ENCODE data around the gene GALNT14.

DNA sequence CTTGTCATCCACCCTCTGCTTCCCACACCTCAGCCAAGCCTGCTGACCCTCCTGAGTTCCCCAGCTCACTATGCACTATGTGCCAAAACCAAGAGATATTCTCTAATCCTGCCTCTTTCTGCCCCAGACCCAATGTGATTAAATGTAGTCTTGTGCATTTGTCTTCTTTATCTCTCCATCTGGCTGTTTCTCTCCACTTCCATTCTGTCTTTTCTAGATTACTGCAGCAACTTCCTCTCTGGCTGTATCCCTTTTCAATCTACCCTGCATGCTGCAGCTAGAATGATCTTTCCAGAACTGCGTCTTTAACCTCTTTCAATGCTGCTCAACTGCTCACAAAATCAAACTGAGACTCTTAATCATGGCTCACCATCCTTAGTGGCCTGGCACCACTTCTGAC, 164.1 kb downstream of the GALNT14 start:
- TF ChIP-seq, protein P1, sequence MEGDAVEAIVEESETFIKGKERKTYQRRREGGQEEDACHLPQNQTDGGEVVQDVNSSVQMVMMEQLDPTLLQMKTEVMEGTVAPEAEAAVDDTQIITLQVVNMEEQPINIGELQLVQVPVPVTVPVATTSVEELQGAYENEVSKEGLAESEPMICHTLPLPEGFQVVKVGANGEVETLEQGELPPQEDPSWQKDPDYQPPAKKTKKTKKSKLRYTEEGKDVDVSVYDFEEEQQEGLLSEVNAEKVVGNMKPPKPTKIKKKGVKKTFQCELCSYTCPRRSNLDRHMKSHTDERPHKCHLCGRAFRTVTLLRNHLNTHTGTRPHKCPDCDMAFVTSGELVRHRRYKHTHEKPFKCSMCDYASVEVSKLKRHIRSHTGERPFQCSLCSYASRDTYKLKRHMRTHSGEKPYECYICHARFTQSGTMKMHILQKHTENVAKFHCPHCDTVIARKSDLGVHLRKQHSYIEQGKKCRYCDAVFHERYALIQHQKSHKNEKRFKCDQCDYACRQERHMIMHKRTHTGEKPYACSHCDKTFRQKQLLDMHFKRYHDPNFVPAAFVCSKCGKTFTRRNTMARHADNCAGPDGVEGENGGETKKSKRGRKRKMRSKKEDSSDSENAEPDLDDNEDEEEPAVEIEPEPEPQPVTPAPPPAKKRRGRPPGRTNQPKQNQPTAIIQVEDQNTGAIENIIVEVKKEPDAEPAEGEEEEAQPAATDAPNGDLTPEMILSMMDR (IDR thresholded peaks at IDR 0.05; ENCODE audit: borderline replicate concordance, extremely low read depth, low read length, poor library complexity, severe bottlenecking): no peak
- no peak for TF ChIP-seq EZH2 (IDR thresholded peaks at IDR 0.05; ENCODE audit: borderline replicate concordance, low read depth, low read length, severe bottlenecking)
